Fibroblast of peridontal ligament (primary cell): ENCODE data around the gene PCDHGA2.
A peak's percentile ranks its signal among the peaks of the same experiment; 100 is the strongest.
"Not testable (repeated sequence)": the region's sequence is repeated elsewhere in the genome, so short reads cannot be mapped to it uniquely, and the experiment has no call there.

ENCODE experiments used
- DNase-seq: peaks from one replicate; pipeline ENCODE4 v3.0.0-alpha.2; 2010; ENCODE audit errors: extremely low read depth

PCDHGA2 gene

GRCh38 chr5:141338538-141339306, at the start of gene PCDHGA2:
TSS of gene PCDHGA2 (plus strand) at chr5:141338760.
- peak; percentile 62 for DNase-seq

- DNase-seq: no peak
Measured at GRCh38 chr5:141298376-141298775, 40.2 kb upstream of the PCDHGA2 start.

- no peak for DNase-seq
Measured at GRCh38 chr5:141303756-141304155, 34.8 kb upstream of the PCDHGA2 start, which contains the start of gene SLC25A2. TSS of gene SLC25A2 (minus strand) at chr5:141304049. CDS start at chr5:141303865, 184 bp downstream.

- no peak for DNase-seq
Measured at GRCh38 chr5:141306630-141307029, 31.9 kb upstream of the PCDHGA2 start.

GRCh38 chr5:141313711-141314110, 24.8 kb upstream of the PCDHGA2 start:
- DNase-seq: no peak

DNA sequence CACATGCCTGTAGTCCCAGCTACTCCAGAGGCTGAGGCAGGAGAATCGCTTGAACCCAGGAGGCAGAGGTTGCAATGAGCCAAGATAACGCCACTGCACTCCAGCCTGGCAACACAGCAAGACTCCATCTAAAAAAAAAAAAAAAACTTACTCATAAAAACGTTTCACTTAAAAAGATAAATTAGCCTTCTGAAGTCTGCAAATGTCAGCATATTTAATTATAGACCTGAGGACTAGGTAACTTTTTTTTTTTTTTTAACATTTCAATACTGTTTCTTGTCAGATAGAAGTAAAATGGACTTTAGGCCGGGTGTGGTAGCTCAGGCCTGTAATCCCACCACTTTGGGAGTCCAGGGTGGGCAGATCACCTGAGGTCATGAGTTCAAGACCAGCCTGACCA, 21.6 kb upstream of the PCDHGA2 start:
- DNase-seq: not testable (repeated sequence)

DNA sequence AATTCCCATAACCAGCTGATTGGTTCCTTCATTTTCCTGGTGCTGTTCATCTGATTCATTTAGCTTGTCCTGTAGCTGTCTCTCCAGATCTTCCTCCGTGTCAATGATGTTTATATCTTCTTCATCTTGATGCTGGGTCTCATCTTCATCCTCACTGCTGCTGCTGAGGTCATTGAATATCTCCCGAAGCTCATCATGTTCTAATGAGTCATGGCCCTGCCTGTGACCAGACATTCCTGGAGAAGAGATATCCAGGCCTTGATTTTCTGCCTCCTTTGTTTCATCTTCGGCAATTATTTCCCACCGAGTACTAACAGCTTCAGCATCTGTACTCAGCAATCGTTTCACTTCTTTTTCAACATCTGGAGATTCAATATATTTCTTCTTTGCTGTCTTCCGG, 19.4 kb upstream of the PCDHGA2 start:
- DNase-seq: no peak

DNA sequence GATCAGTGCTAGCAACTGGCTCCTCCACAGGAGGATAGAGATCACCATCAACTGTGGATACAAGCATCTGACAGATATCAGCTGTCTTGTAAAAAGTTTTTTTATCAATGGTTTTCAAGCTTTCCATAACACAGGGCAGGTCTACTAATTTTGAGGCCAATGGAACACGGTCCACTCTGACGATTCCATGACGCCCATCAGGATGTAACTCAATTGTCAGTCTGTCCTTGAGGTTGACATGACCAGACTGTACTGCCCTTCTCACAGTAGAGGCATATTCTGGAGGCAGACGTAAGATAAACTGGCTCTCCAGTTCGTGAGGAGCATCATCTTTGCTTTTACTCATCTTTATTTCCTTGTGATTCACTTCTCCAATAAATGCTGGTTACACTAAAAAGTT, 18.9 kb upstream of the PCDHGA2 start:
- DNase-seq: no peak

DNA sequence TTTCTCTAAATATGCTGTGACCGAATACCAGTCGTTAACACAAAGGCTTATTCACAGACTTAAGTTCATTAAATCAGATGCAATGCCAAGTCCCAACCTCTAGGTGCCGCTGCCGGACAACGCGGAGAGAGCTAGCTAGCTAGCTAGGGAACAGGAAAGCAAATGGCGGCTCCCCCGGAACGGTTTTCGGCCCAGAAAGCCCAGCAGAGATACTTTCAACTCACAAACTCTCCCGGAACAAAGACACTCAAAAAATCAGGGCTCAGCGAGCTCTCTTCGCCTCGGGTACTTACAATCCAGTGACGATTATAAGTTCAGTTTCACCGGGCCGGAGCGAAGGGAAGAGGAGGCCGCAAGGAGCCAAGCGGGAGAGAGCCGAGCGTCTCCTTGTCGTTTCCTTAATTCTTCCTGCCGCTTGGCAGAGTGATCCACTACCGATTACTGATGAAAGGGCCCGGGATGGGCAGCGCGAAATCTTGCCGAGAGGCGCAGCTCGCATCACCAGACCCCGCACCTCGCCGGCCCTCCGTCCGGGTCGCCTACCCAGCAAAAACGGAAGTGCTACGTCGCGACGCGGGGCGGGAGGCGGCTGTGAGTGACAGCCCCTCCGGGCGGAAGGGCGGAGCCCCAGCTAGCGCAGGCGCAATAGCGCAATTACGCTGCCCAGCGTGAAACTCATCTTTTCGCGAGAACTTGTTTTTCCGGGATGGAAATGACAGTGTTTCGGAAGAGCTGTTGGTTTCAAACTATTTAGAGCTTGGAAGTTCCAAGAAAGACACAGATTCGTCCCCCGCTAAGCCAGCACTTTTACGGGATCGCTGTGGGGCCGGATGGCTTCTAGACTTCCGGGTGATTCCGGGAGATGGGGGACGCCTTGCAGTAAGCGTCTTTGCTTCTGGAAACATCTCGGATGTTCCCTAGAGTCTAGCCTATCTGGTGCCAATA, 18.1 kb upstream of the PCDHGA2 start, which contains the start of gene TAF7:
TAF7 (minus strand) TSS at position 560 of the 945 bp plus-strand sequence. CDS start 740 bp downstream, outside the sequence.
- DNase-seq: peak; percentile 96

DNA sequence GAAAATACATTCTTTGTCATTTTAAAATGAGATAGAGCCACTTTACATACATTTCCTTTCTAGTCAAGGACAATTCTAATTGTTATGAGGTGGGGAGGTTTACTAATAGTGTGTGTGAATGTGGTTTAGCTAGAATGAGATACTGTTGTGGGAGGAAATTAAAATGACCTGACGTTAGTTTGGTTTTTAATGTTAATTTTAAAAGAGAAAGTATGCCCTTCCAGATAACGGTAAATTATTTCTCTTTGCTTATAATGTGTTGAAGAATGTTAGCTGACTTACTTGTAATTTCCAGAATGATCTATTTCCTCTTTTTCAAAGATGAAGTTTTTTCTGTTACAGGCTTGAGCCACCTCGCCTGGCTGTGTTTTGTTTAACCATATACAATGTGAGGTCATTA, 16.3 kb upstream of the PCDHGA2 start:
- DNase-seq: no peak

DNA sequence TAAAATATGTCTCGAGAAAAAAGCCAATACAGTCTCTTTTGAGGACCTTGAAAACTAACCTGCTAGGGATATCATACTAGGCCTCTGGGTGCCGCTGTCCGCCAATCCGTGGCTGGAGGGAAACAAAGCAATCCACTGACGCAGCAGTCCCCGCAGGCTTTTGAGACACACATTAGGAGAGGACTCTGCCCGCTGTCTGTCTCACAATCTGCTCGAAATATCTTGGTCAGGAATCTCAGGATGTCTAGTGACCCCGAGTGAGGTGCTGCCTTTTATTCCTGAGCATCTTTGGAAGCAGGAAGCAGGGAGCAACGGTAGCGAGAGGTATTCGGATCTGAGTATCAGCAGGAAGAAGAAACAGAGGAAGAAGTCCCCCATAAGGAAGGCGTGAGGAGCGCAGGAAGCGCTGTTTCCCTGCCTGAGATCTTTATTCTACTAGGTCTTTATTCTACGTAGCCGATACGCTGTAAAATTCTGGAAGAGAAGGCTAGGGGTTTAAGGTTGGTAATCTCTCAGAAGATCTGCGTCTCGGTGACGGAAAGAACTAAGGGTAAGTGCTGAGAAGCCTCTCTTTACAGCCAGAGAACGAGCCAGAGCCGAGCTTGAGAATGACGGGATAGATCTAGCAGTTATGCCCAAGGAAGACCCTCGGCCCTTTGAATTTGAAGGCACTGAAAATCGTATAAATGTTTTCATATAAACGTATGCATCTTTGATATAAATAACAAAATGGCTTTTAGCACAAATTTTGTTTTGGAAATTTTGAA, 12.3 kb upstream of the PCDHGA2 start:
- DNase-seq: peak; percentile 80

DNA sequence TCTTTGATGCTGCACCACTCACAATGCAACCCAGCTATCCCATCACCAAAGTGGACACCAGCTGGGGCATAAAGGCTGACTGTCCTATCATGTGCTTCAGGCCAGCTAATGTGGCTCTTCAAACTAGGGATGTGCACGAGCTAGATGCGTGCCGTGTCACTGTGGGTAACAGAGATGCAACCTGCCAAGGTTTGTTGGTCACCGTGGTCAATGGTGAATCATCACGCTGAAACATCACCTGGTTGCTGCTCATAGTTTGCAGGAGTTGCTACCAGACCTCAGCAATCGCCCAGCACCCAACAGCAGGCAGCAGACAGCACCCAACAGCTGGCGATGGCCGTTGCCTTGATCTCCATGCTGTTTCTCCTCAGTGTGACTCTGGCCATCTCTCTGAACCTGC, 10.3 kb upstream of the PCDHGA2 start:
- no peak for DNase-seq

GRCh38 chr5:141330299-141331080, 8.1 kb upstream of the PCDHGA2 start, which contains the start of gene PCDHGA1:
TSS of gene PCDHGA1 (plus strand) at chr5:141330514.
- peak; percentile 68 for DNase-seq

GRCh38 chr5:141332571-141332970, 6.0 kb upstream of the PCDHGA2 start:
- DNase-seq: not testable (repeated sequence)

GRCh38 chr5:141340781-141341354, 2.3 kb downstream of the PCDHGA2 start:
- DNase-seq: not testable (repeated sequence)

DNA sequence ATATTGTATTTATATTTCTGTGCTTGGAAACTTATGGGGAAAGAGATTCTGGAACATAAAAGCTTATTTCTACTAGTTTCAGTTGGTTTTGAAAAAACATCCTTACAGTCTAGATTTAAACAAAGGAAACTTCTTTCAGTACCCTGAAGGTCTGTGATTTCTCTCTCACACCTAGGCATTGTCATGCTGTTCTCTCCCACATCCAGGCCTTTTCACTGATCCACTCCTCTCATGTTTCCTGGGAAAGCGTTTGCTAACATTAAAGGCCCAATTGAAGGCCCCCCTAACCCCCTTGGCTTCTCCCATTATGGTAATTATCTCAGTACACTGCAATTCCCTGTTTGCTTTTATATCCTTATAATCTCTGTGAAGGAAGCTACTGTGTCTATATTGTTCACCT, 4.2 kb downstream of the PCDHGA2 start:
- DNase-seq: no peak

GRCh38 chr5:141343242-141343952, 4.8 kb downstream of the PCDHGA2 start, which contains the start of gene PCDHGA3:
TSS of gene PCDHGA3 (plus strand) at chr5:141343829. CDS start at chr5:141344034, 205 bp downstream.
- DNase-seq: peak; percentile 55

DNA sequence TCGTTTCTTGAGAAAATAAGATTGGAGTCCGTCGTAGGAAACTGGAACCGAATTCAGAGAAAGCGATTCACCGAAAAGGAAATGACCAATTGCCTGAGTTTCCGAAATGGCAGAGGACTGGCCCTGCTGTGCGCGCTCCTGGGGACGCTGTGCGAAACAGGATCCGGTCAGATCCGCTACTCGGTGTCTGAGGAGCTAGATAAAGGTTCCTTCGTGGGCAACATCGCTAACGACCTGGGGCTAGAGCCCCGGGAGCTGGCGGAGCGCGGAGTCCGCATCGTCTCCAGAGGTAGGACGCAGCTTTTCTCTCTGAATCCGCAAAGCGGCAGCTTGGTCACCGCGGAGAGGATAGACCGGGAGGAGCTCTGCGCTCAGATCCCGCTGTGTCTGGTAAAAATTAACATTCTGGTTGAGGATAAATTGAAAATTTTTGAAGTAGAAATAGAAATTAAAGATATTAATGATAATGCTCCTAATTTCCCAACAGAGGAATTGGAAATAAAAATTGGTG, 5.4 kb downstream of the PCDHGA2 start:
- no peak for DNase-seq

GRCh38 chr5:141345327-141345726, 6.8 kb downstream of the PCDHGA2 start:
- no peak for DNase-seq
